Upper lobe of left lung (tissue), 6 donors: ENCODE results near the gene PAF1. TPM values are rescaled to one million over a fixed set of nuclear protein-coding genes. Genes with fewer than 3 reads are reported as not detected.

Experiments
- ATAC-seq, 2 donors: fragments of 200-7000 bp; cut with Tn5 transposase; one replicate each; pipeline ENCODE4 v1.9.1; 2022; ENCODE audit warnings: mild to moderate bottlenecking in 2 of 2, moderate library complexity in 2 of 2; ENCODE audit not compliant: low FRiP score in 2 of 2
- DNase-seq, 2 donors: peaks; one replicate each; pipeline ENCODE4 v3.0.0-alpha.2; 2019 to 2020
- H3K27ac ChIP-seq, 4 donors: fragments of 200-600 bp; sonication (generic); one replicate each; pipeline ENCODE4 v1.5.1; 2016 to 2019
- H3K27me3 ChIP-seq, 4 donors: fragments of 200-600 bp; sonication (generic); one replicate each; pipeline ENCODE4 v1.5.1; 2017 to 2019
- H3K36me3 ChIP-seq, 4 donors: fragments of 200-600 bp; sonication (generic); one replicate each; pipeline ENCODE4 v1.5.1; 2016 to 2019
- H3K4me1 ChIP-seq, 4 donors: fragments of 200-600 bp; sonication (generic); one replicate each; pipeline ENCODE4 v1.5.1; 2018 to 2019
- H3K4me3 ChIP-seq, 4 donors: fragments of 200-600 bp; sonication (generic); one replicate each; pipeline ENCODE4 v1.5.1; 2017 to 2019; ENCODE audit warnings: mild to moderate bottlenecking in 2 of 4, moderate library complexity in 1 of 4
- H3K9me3 ChIP-seq, 4 donors: fragments of 200-600 bp; sonication (generic); one replicate each; pipeline ENCODE4 v1.5.1; 2018 to 2019
- CTCF ChIP-seq, 6 experiments: fragments of 450-650 bp in 4 of 6; fragments of 200-600 bp in 2 of 6; sonication (generic) in 2 of 6; IDR thresholded peaks; one replicate each; pipeline ENCODE4 v1.5.1; 2016 to 2019; ENCODE audit warnings: antibody characterized with exemption in 6 of 6
- EP300 ChIP-seq, 4 donors: sonication (generic); formaldehyde crosslinking; IDR thresholded peaks; one replicate each; pipeline ENCODE4 v1.5.1; 2017; ENCODE audit warnings: antibody characterized with exemption in 4 of 4, control low read depth in 2 of 4
- POLR2A ChIP-seq, 4 donors: fragments of 450-650 bp; IDR thresholded peaks; one replicate each; pipeline ENCODE4 v1.5.1; 2016 to 2017; ENCODE audit warnings: antibody characterized with exemption in 4 of 4, mild to moderate bottlenecking in 2 of 4
- POLR2AphosphoS5 ChIP-seq, 2 donors: sonication (generic); formaldehyde crosslinking; IDR thresholded peaks; one replicate each; pipeline ENCODE4 v1.5.1; 2017; ENCODE audit warnings: antibody characterized with exemption in 2 of 2
- WGBS, 2 donors: methylation state at CpG; one replicate each; pipeline ENCODE4 v1.1.5; 2017 to 2018; 5-methylcytosine and 5-hydroxymethylcytosine counted together
- total RNA-seq, 6 donors: library from RNA; depleted of rRNA in 4 of 6; stranded (reverse); fragments of >200 nt in 4 of 6; gene quantifications; one replicate each; pipeline versions ENCODE4 v1.1.0 to v1.2.1, GENCODE V29; 2016 to 2021
- donor health status: DM: no; HTN: no; CAD: no; lungs with moderate emphysema.
- donor health status: DM: no; HTN: yes; CAD: no; lungs with severe emphysema.

PAF1 gene
- total RNA-seq, 6 donors from 2014 or later = 28.6 to 48.0 (median 35.4) TPM

DNA sequence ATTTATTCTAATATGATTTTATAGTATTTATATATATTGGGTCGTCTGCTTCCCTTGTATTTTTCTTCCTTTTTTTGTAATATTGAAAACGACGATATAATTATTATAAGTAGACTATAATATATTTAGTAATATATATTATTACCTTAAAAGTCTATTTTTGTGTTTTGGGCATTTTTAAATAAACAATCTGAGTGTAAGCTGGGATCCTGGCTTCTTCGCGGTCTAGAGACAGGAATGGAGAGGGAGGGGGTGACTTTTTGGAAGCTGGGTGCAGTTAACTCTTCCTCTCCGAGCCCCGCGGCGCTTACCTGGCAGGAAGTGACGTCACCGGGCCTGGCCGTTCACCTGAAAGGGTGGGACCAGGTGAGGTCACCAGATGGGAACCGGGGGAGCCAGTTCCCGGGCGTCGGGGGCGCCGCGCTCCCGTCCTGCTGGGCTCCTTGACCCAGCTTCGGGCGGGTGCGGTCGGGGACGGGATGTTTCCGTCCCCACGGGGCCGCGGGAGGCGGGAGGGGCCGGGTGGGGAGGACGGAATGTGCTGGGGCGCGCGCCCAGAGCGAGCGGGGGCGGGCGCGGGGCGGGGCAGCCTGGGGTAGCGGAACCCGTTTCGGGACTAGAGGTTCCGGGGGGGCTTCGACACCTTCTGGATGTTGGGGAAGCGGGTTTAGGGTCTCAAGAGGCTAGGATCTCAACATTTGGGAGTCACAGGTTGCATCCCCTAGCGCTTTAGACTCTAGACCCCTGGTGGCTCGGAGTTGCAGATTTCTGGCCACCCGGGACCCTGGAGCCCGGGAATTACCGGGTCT is 18.5 kb upstream of the PAF1 start:
- ATAC-seq = peak; percentile 40 to 52
- TF ChIP-seq EP300 (IDR thresholded peaks at IDR 0.05) = peak in 3 of 4 donors; percentile 72 to 98 (median 97)
- TF ChIP-seq POLR2A (IDR thresholded peaks at IDR 0.05) = peak in 3 of 4 donors; percentile 7 to 90 (median 50)
- peak in 1 of 6 experiments; percentile 30 for TF ChIP-seq CTCF (IDR thresholded peaks at IDR 0.05)
- peak; percentile 97 to 99 for TF ChIP-seq POLR2AphosphoS5 (IDR thresholded peaks at IDR 0.05)
- H3K4me3 ChIP-seq = peak overlapping the region; percentile 72 to 92 (median 80)
- no peaks in the 10 kb centered on the region for H3K9me3 ChIP-seq
- peak overlapping the region; percentile 99 to 100 (median 100) for H3K27ac ChIP-seq
- peaks cover 11 to 23% (median 15%) of the 10 kb centered on the region in 4 donors for H3K36me3 ChIP-seq
- DNase-seq = peak; percentile 96 to 99
- no peaks in the 10 kb centered on the region for H3K27me3 ChIP-seq
- H3K4me1 ChIP-seq = peaks cover 32 to 58% (median 45%) of the 10 kb centered on the region in 4 donors
- 0 to 1% methylated on average over 13 to 40 of the region's 52 CpGs for WGBS, 2 donors

DNA sequence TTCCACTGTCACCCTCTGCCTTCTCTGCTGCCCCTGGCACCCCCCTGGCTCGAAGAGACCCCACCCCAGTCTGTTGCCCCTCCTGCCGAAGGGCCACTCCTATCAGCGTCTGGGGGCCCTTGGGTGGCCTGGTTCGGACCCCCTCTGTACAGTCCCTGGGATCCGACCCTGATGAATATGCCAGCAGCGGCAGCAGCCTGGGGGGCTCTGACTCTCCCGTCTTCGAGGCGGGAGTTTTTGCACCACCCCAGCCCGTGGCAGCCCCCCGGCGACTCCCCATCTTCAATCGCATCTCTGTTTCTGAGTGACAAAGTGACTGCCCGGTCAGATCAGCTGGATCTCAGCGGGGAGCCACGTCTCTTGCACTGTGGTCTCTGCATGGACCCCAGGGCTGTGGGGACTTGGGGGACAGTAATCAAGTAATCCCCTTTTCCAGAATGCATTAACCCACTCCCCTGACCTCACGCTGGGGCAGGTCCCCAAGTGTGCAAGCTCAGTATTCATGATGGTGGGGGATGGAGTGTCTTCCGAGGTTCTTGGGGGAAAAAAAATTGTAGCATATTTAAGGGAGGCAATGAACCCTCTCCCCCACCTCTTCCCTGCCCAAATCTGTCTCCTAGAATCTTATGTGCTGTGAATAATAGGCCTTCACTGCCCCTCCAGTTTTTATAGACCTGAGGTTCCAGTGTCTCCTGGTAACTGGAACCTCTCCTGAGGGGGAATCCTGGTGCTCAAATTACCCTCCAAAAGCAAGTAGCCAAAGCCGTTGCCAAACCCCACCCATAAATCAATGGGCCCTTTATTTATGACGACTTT is 17.7 kb upstream of the PAF1 start:
- peak overlapping the region; percentile 72 to 92 (median 80) for H3K4me3 ChIP-seq
- ATAC-seq (no peak), DNase-seq (peak in 1 of 2 donors; percentile 87)
- peaks cover 33 to 55% (median 42%) of the 10 kb centered on the region in 4 donors for H3K4me1 ChIP-seq
- TF ChIP-seq CTCF (IDR thresholded peaks at IDR 0.05) = no peak
- peak; percentile 72 to 96 for TF ChIP-seq POLR2AphosphoS5 (IDR thresholded peaks at IDR 0.05)
- TF ChIP-seq POLR2A (IDR thresholded peaks at IDR 0.05) = peak in 3 of 4 donors; percentile 20 to 22 (median 22)
- no peak for TF ChIP-seq EP300 (IDR thresholded peaks at IDR 0.05)
- H3K27me3 ChIP-seq = no peaks in the 10 kb centered on the region
- H3K36me3 ChIP-seq = peaks cover 11 to 23% (median 15%) of the 10 kb centered on the region in 4 donors
- WGBS, 2 donors = 25 to 40% methylated on average over 7 to 15 of the region's 20 CpGs
- H3K27ac ChIP-seq = peak overlapping the region; percentile 99 to 100 (median 100)
- no peaks in the 10 kb centered on the region for H3K9me3 ChIP-seq

DNA sequence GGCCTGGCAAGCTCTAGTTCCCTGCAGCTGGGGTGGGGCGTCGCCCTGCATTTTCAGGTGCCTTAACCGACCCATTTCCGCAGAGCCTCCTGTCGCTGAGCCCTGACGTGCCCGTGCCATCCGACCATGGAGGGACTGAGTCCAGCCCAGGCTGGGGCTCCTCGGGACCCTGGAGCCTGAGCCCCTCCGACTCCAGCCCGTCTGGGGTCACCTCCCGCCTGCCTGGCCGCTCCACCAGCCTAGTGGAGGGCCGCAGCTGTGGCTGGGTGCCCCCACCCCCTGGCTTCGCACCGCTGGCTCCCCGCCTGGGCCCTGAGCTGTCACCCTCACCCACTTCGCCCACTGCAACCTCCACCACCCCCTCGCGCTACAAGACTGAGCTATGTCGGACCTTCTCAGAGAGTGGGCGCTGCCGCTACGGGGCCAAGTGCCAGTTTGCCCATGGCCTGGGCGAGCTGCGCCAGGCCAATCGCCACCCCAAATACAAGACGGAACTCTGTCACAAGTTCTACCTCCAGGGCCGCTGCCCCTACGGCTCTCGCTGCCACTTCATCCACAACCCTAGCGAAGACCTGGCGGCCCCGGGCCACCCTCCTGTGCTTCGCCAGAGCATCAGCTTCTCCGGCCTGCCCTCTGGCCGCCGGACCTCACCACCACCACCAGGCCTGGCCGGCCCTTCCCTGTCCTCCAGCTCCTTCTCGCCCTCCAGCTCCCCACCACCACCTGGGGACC is 16.9 kb upstream of the PAF1 start:
- peak; percentile 59 to 91 for DNase-seq
- WGBS, 2 donors = 17 to 35% methylated on average over 8 to 37 of the region's 40 CpGs
- peak overlapping the region; percentile 99 to 100 (median 100) for H3K27ac ChIP-seq
- peaks cover 33 to 55% (median 41%) of the 10 kb centered on the region in 4 donors for H3K4me1 ChIP-seq
- peaks cover 11 to 23% (median 15%) of the 10 kb centered on the region in 4 donors for H3K36me3 ChIP-seq
- peak overlapping the region; percentile 72 to 92 (median 80) for H3K4me3 ChIP-seq
- H3K9me3 ChIP-seq = no peaks in the 10 kb centered on the region
- peak; percentile 8 to 71 (median 54) for TF ChIP-seq POLR2A (IDR thresholded peaks at IDR 0.05)
- peak; percentile 87 to 98 for TF ChIP-seq POLR2AphosphoS5 (IDR thresholded peaks at IDR 0.05)
- TF ChIP-seq EP300 (IDR thresholded peaks at IDR 0.05) = peak in 1 of 4 donors; percentile 8
- TF ChIP-seq CTCF (IDR thresholded peaks at IDR 0.05) = peak in 1 of 6 experiments; percentile 0
- ATAC-seq = no peak
- H3K27me3 ChIP-seq = no peaks in the 10 kb centered on the region

DNA sequence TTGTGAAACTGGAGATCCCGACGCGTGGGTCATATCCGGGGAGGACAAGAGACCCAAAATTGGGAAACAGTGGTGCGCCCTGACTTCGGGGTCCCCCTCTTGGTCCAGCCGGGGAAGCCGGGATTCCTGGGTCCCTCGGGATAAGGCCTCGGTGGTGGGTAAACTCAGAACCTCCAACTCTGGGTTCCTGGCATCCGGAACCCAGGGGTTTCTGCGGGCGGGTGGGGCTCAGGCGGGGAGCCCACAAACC is 16.4 kb upstream of the PAF1 start:
- Histone ChIP-seq H3K27me3 (no peaks in the 10 kb centered on the region), H3K36me3 (peaks cover 11 to 23% (median 15%) of the 10 kb centered on the region in 4 donors), H3K4me3 (peak overlapping the region; percentile 72 to 92 (median 80)), H3K4me1 (peaks cover 33 to 57% (median 44%) of the 10 kb centered on the region in 4 donors), H3K27ac (peak overlapping the region; percentile 99 to 100 (median 100)), H3K9me3 (no peaks in the 10 kb centered on the region)
- no peak for TF ChIP-seq CTCF (IDR thresholded peaks at IDR 0.05)
- no peak for TF ChIP-seq EP300 (IDR thresholded peaks at IDR 0.05)
- no peak for TF ChIP-seq POLR2A (IDR thresholded peaks at IDR 0.05)
- no peak for TF ChIP-seq POLR2AphosphoS5 (IDR thresholded peaks at IDR 0.05)
- 0% methylated on average over 13 of the region's 14 CpGs; no CpG with 5 or more reads in 1 of the 2 donors for WGBS, 2 donors
- no peak for ATAC-seq
- DNase-seq = no peak
